Mesodermal cell (in vitro differentiated cells): ENCODE results near the gene ITGA4.
"Not testable (repeated sequence)": the region's sequence is repeated elsewhere in the genome, so short reads cannot be mapped to it uniquely, and the experiment has no call there.

ENCODE experiments used
- H3K27ac ChIP-seq: 2 replicates; pipeline ENCODE4 v1.7.0; 2013; ENCODE audit warnings: mild to moderate bottlenecking, low read depth, low read length, moderate library complexity; ENCODE audit not compliant: severe bottlenecking
- H3K36me3 ChIP-seq: 2 replicates; pipeline ENCODE4 v1.7.1; 2013; ENCODE audit warnings: mild to moderate bottlenecking, low read length, moderate library complexity; ENCODE audit not compliant: control insufficient read depth, insufficient read depth
- H3K4me1 ChIP-seq: one replicate; pipeline ENCODE4 v1.7.1; 2013; ENCODE audit warnings: mild to moderate bottlenecking, low read length; ENCODE audit not compliant: insufficient read depth, control insufficient read depth, poor library complexity, severe bottlenecking
- H3K4me3 ChIP-seq: 2 replicates; pipeline ENCODE4 v1.7.0; 2013; ENCODE audit warnings: low read length, control low read depth, mild to moderate bottlenecking; ENCODE audit not compliant: insufficient read depth, poor library complexity, severe bottlenecking; ENCODE audit errors: extremely low read depth
- H3K9me3 ChIP-seq: 2 replicates; pipeline ENCODE4 v1.7.1; 2013; ENCODE audit warnings: mild to moderate bottlenecking, low read length, moderate library complexity; ENCODE audit not compliant: control insufficient read depth
- WGBS, 2 experiments: methylation state at CpG; one replicate each; pipeline ENCODE4 v1.1.5; 2013; ENCODE audit warnings: missing lambda C conversion rate in 2 of 2; ENCODE audit not compliant: insufficient coverage in 2 of 2; 5-methylcytosine and 5-hydroxymethylcytosine counted together

The ITGA4 gene

DNA sequence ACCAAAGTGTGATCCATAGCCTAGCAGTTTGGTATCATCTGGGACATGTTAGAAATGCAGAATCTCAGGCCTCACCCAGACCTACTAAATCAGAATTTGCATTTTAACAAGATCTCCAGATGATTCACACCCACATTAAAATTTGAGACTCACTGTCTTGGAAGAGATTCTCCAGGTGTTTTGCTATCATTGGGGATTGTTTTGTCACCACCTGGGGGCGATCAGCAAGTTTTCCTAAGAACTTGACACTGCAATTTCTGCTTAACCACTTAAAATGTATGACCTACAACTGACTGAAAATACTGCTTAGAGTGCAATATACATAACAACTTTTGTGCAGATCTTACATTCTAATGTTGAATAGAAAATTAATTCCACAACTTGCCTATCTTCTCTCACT, 18.9 kb upstream of the ITGA4 start:
- no peaks in the 10 kb centered on the region for H3K9me3 ChIP-seq
- H3K4me3 ChIP-seq = no peak overlapping the region
- H3K36me3 ChIP-seq = no peaks in the 10 kb centered on the region
- no peak overlapping the region for H3K27ac ChIP-seq
- no peaks in the 10 kb centered on the region for H3K4me1 ChIP-seq
- WGBS, 2 experiments = 17% methylated on average over 1 of the region's 1 CpG; no CpG with 5 or more reads in 1 of the 2 experiments

DNA sequence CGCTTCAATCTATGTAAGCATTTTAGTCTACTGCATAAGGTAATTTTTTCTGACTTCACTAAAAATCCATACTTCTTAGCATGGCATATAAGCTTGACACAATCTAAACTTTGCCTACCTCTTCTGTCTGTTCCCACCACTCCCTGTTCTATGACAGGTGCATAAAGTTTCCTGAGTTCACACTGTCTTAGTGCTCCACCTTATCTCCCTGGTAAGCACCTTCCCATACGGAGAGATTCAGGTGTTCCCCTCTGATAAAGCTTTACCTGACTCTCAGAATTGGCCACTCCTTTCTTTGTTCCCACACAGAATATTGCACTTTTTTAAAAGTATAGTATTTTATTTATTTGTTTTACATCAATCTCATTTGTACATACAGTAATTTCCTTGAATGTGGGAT, 16.8 kb upstream of the ITGA4 start:
- Histone ChIP-seq H3K36me3 (no peaks in the 10 kb centered on the region), H3K27ac (no peak overlapping the region), H3K4me1 (no peaks in the 10 kb centered on the region), H3K9me3 (no peaks in the 10 kb centered on the region), H3K4me3 (no peak overlapping the region)
- 50 to 83% methylated on average over 1 of the region's 2 CpGs for WGBS, 2 experiments

DNA sequence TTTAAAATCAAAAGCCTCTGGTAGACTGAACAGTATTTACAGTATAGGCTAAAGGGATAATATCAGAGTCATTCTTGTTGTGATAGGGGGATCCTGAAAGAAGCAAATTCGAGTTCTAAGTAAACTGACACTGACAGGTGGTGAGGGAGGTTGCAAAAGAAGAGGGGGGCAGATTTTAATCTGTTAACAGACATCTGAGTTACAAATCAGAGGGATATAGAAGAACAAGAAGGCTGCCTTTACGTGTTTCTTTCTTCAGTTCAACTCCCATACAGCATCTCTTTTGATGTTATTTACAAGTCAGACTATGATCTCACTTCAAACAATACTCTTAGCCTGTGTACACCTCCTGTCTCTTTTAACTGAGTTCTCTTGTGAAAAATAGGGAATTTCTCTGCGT, 16.3 kb upstream of the ITGA4 start:
- H3K9me3 ChIP-seq = no peaks in the 10 kb centered on the region
- H3K4me1 ChIP-seq = no peaks in the 10 kb centered on the region
- H3K36me3 ChIP-seq = no peaks in the 10 kb centered on the region
- no peak overlapping the region for H3K4me3 ChIP-seq
- 69 to 71% methylated on average over 1 to 2 of the region's 3 CpGs for WGBS, 2 experiments
- H3K27ac ChIP-seq = no peak overlapping the region

DNA sequence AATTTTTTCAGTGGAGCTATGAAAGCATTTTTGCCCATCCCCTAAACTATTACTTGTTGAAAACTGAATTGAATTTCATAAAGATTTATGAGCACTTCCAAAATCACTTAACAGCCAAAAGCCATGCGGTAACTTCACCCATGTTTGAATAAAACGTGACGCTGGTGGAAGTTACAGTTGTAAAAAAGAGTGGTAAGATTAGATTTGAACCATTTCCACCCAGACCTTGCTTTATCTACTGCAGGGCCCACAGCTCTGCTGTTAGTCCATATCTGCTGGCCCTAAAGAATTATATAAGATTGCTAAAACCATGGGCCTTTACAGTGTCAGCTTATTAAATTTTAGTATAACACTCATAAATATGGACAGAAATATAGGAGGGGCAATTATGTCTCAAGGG, 15.5 kb upstream of the ITGA4 start:
- Histone ChIP-seq H3K4me1 (no peaks in the 10 kb centered on the region), H3K9me3 (no peaks in the 10 kb centered on the region), H3K4me3 (no peak overlapping the region), H3K36me3 (no peaks in the 10 kb centered on the region), H3K27ac (no peak overlapping the region)
- WGBS, 2 experiments = no CpG with 5 or more reads among the region's 3 CpGs

DNA sequence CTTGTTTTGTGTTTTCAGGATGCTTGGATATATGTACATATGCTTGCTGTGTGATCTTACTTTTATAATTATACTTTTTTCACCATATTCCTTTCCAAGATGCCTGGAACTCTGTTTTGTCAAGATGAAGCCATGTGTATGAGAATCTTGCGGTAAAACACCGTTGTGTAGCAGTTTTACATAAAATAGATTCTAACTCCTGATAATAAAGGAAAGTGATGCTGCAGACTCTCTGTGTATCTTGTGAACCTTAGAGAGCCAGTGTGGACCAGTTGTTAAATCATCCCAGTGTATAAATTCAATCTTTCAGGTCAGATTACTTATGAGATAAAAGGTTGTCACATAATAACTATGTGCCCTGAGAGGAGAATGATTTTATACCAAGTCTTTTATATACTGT, 12.5 kb upstream of the ITGA4 start:
- WGBS, 2 experiments = no CpG with 5 or more reads among the region's 2 CpGs
- H3K27ac ChIP-seq = no peak overlapping the region
- H3K9me3 ChIP-seq = no peaks in the 10 kb centered on the region
- no peaks in the 10 kb centered on the region for H3K4me1 ChIP-seq
- H3K36me3 ChIP-seq = no peaks in the 10 kb centered on the region
- no peak overlapping the region for H3K4me3 ChIP-seq

DNA sequence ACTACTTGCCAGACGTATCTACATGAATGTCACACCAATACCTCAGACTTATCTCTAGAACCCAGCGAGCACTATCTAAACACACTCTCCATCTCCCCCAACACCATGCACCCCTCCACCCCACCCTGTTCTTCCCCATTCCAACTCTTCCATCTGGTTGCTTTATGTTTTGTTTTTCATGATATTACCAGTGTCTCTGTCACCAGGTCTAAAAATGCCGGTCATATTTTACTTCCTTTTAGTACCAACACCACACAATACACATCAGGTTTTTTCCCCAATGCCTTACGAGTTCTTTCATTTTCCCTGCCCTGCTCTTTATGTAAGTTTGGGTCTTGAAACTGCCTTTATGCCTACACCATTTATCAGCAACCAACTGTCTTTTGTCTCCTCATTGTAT, 10.2 kb upstream of the ITGA4 start:
- no peaks in the 10 kb centered on the region for H3K36me3 ChIP-seq
- H3K27ac ChIP-seq = no peak overlapping the region
- H3K4me3 ChIP-seq = no peak overlapping the region
- no peaks in the 10 kb centered on the region for H3K4me1 ChIP-seq
- WGBS, 2 experiments = 88 to 89% methylated on average over 4 of the region's 4 CpGs
- H3K9me3 ChIP-seq = no peaks in the 10 kb centered on the region

DNA sequence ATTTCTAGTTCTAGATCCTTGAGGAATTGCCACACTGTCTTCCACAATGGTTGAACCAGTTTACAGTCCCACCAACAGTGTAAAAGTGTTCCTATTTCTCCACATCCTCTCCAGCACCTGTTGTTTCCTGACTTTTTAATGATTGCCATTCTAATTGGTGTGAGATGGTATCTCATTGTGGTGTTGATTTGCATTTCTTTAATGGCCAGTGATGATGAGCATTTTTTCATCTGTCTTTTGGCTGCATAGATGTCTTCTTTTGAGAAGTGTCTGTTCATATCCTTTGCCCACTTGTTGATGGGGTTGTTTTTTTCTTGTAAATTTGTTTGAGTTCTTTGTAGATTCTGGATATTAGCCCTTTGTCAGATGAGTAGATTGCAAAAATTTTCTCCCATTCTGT, 7.9 kb upstream of the ITGA4 start:
- not testable (repeated sequence) for H3K36me3 ChIP-seq, H3K4me1 ChIP-seq, H3K27ac ChIP-seq, H3K9me3 ChIP-seq, H3K4me3 ChIP-seq

DNA sequence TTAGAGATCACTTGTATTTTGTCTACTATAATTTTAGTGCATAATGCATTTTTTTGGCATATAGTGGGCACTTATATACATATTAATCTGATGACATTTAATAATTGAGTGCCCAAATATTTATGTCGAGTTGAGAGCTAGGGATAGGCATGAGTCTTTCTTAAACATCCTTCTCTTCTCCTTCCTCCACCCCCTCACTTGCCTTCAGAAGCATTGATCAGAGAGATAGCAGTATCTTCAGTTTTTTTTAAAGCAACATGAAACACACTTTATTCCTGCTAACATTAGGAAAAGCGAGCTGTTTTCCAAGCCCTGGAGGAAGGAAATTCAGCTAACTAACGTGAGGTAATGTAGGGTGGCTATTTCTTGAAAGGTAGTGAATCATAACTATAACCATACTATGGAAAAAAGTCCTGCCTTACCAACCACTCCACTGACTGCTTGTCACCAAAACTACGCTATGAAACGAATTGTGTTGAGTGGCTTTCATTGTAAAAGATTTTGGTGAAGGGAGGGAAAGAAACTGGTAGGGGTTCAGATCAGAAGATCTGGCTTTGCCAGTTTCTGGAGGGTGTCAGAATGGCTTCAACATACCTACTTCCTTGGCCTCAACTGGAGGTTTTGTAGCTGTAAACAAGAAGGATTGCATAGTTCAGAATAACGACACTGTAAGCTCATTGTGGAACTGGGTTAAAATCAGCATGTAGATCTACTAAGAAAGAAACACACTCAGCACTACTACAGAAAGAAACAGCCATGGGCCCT, 2.3 kb upstream of the ITGA4 start:
- Histone ChIP-seq H3K4me3 (no peak overlapping the region), H3K36me3 (no peaks in the 10 kb centered on the region), H3K4me1 (no peaks in the 10 kb centered on the region), H3K9me3 (no peaks in the 10 kb centered on the region), H3K27ac (no peak overlapping the region)
- WGBS, 2 experiments = no CpG with 5 or more reads among the region's 6 CpGs

DNA sequence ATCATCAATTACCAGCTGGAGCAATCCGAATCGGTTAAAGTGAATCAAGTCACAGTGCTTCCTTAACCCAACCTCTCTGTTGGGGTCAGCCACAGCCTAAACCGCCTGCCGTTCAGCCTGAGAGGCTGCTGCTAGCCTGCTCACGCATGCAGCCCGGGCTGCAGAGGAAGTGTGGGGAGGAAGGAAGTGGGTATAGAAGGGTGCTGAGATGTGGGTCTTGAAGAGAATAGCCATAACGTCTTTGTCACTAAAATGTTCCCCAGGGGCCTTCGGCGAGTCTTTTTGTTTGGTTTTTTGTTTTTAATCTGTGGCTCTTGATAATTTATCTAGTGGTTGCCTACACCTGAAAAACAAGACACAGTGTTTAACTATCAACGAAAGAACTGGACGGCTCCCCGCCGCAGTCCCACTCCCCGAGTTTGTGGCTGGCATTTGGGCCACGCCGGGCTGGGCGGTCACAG, 496 bp upstream of the ITGA4 start:
- 11 to 14% methylated on average over 13 to 14 of the region's 17 CpGs for WGBS, 2 experiments
- H3K36me3 ChIP-seq = no peaks in the 10 kb centered on the region
- H3K4me3 ChIP-seq = peak overlapping the region; percentile 57
- no peaks in the 10 kb centered on the region for H3K4me1 ChIP-seq
- no peaks in the 10 kb centered on the region for H3K9me3 ChIP-seq
- no peak overlapping the region for H3K27ac ChIP-seq

DNA sequence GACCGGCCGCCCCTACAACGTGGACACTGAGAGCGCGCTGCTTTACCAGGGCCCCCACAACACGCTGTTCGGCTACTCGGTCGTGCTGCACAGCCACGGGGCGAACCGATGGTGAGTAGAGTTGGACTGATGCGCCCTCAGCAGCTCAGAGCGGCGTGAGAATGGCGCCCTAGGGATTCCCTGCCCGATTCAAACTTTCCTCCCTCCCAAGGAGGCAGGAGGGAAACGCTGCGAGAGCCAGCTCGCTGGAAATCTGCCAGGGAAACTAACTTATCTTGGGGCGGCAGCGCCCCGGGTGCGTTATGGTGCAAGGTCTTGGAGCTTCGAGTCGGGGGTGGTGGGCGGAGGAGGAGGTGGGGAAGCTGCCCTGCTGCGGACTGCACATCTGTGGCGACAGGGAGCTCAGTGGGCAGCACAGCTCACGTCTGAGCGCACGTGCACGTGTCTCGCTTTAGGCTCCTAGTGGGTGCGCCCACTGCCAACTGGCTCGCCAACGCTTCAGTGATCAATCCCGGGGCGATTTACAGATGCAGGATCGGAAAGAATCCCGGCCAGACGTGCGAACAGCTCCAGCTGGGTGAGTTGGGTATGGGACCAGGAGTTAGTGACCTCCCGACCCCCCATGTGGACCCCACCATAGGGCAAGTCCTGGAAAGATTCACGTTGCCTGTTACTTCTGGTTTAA, 697 bp downstream of the ITGA4 start:
- Histone ChIP-seq H3K9me3 (no peaks in the 10 kb centered on the region), H3K36me3 (no peaks in the 10 kb centered on the region), H3K4me1 (no peaks in the 10 kb centered on the region), H3K4me3 (peak overlapping the region; percentile 57), H3K27ac (no peak overlapping the region)
- 5 to 10% methylated on average over 21 to 42 of the region's 45 CpGs for WGBS, 2 experiments

DNA sequence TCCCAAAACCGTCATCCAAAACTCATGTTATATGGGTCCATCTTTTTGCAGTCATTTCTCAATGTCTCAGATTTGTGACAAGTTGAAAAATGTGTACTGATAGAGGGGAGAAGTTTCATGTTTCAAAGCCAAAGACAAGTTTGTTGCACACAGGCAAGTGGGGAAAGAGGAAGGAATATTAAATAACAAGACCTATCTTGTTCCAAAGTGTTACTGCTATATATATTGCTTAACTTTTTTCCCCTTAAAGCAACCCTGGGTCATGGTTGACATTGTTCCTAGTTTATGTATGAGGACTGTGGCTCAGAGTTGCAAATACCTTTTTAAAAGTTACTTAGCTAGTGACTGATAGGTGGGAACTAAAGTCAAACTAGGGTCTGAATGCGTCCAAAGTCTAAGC, 1.7 kb downstream of the ITGA4 start:
- Histone ChIP-seq H3K4me3 (no peak overlapping the region), H3K9me3 (no peaks in the 10 kb centered on the region), H3K27ac (no peak overlapping the region), H3K4me1 (no peaks in the 10 kb centered on the region), H3K36me3 (no peaks in the 10 kb centered on the region)
- WGBS, 2 experiments = 100% methylated on average over 1 of the region's 2 CpGs; no CpG with 5 or more reads in 1 of the 2 experiments
